ENCODE measurements around the gene ALAD.

ALAD gene

DNA sequence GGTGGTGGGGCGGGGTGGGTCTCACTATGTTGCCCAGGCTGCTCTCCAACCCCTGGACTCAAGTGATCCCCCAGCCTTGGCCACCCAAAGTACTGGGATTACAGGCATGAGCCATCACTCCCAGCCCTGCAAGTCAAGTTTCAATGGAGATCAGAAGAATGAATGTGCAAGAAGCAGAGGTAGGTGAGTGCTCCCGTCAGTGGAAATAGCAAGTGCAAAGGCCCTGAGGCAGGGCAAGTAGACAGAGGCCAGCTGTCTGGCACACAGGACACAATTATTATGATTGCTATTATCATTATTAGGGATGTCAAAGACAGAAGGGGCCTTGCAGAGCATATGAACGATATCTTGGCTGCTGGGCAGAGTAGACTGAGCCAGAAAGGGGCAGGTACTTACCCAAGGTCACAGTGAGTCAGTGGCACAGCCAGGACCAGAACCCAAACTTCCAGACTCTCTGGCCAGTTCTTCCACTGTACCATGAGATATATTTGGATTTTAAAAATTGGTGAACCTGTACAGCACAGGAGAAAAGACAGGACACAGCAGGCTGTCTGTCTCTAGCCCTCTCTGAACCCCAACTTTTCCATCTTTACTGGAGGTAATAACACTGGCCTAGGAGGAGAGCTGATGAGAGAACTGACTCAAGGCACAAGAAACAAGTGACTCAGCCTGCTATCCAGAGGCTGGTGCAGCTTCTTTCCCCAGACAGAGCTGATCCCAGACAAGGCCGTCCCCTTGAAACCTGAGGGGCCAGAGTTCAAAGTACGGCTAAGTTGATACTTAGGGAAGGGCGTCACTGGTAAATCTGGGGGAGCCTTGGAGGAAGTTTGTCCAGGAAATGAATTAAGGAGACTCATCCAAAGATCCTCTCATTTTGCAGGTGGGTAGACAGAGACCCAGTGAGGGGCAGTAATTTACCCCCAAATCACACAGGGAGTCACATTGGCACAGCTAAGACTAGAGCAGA is 25.7 kb downstream of the ALAD start (continued):
- TF ChIP-seq, protein P1, sequence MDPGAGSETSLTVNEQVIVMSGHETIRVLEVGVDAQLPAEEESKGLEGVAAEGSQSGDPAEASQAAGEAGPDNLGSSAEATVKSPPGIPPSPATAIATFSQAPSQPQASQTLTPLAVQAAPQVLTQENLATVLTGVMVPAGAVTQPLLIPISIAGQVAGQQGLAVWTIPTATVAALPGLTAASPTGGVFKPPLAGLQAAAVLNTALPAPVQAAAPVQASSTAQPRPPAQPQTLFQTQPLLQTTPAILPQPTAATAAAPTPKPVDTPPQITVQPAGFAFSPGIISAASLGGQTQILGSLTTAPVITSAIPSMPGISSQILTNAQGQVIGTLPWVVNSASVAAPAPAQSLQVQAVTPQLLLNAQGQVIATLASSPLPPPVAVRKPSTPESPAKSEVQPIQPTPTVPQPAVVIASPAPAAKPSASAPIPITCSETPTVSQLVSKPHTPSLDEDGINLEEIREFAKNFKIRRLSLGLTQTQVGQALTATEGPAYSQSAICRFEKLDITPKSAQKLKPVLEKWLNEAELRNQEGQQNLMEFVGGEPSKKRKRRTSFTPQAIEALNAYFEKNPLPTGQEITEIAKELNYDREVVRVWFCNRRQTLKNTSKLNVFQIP (CRISPR knock-in tag; IDR thresholded peaks at IDR 0.05; ENCODE audit: borderline replicate concordance, low read depth), result no peak
- TF ChIP-seq, protein P2, sequence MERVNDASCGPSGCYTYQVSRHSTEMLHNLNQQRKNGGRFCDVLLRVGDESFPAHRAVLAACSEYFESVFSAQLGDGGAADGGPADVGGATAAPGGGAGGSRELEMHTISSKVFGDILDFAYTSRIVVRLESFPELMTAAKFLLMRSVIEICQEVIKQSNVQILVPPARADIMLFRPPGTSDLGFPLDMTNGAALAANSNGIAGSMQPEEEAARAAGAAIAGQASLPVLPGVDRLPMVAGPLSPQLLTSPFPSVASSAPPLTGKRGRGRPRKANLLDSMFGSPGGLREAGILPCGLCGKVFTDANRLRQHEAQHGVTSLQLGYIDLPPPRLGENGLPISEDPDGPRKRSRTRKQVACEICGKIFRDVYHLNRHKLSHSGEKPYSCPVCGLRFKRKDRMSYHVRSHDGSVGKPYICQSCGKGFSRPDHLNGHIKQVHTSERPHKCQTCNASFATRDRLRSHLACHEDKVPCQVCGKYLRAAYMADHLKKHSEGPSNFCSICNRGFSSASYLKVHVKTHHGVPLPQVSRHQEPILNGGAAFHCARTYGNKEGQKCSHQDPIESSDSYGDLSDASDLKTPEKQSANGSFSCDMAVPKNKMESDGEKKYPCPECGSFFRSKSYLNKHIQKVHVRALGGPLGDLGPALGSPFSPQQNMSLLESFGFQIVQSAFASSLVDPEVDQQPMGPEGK (CRISPR knock-in tag; IDR thresholded peaks at IDR 0.05; ENCODE audit: borderline replicate concordance), result no peak
- TF ChIP-seq ZNF8 (CRISPR knock-in tag; IDR thresholded peaks at IDR 0.05), result no peak
- TF ChIP-seq ZFP3 (CRISPR knock-in tag; IDR thresholded peaks at IDR 0.05), result no peak
- TF ChIP-seq ZFP30 (CRISPR knock-in tag; IDR thresholded peaks at IDR 0.05), result no peak
- TF ChIP-seq TCF4 (CRISPR knock-in tag; IDR thresholded peaks at IDR 0.05; ENCODE audit: borderline replicate concordance), result no peak
- TF ChIP-seq, protein P3, sequence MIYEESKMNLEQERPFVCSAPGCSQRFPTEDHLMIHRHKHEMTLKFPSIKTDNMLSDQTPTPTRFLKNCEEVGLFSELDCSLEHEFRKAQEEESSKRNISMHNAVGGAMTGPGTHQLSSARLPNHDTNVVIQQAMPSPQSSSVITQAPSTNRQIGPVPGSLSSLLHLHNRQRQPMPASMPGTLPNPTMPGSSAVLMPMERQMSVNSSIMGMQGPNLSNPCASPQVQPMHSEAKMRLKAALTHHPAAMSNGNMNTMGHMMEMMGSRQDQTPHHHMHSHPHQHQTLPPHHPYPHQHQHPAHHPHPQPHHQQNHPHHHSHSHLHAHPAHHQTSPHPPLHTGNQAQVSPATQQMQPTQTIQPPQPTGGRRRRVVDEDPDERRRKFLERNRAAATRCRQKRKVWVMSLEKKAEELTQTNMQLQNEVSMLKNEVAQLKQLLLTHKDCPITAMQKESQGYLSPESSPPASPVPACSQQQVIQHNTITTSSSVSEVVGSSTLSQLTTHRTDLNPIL (CRISPR knock-in tag; IDR thresholded peaks at IDR 0.05; ENCODE audit: low read depth), result no peak

DNA sequence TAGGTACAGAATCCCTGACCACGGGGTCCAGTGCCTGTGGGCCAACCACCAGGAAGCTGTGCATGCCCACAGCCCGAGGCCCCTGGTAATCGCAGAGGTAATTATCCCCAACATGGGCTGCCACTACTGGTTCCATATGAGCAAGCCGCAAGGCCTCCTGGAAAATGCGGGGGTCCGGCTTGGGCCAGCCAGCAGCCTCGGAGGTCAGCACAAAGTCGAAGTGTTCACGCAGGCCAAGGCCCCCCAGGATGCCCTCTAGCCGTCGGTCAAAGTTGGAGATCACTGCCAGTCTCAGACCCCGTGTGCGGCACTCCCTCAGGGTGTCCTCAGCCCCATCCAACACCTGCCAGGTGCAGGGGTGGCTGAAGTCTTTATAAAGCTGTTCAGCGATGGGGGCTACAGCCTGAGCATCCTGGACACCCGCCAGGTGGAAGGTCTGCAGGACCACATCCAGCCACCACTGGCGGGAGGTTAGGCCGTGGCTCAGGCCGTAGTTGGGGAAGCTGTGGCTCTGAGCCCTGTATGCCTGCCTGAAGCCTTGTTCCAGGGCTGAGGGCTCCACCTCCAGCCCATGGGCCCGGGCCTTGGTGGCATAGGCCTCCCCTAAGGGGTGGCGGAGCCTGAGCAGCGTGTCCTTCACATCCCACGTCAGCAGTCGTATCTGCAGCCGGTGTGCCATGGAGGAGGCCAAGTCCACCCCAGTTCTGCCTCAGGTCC is 27.2 kb downstream of the ALAD start:
- TF ChIP-seq SNAI2 (CRISPR knock-in tag; IDR thresholded peaks at IDR 0.05) (no peak), ZFP3 (CRISPR knock-in tag; IDR thresholded peaks at IDR 0.05) (no peak), ARNTL (CRISPR knock-in tag; IDR thresholded peaks at IDR 0.05; ENCODE audit: borderline replicate concordance, low read depth) (no peak), TCF4 (CRISPR knock-in tag; IDR thresholded peaks at IDR 0.05; ENCODE audit: borderline replicate concordance) (no peak), OSR1 (CRISPR knock-in tag; IDR thresholded peaks at IDR 0.05) (no peak), ZC3H10 (CRISPR knock-in tag; IDR thresholded peaks at IDR 0.05) (no peak), BACH2 (CRISPR knock-in tag; IDR thresholded peaks at IDR 0.05; ENCODE audit: borderline replicate concordance) (no peak), PPARA (CRISPR knock-in tag; IDR thresholded peaks at IDR 0.05; ENCODE audit: borderline replicate concordance) (no peak)
- TF ChIP-seq, protein P4, sequence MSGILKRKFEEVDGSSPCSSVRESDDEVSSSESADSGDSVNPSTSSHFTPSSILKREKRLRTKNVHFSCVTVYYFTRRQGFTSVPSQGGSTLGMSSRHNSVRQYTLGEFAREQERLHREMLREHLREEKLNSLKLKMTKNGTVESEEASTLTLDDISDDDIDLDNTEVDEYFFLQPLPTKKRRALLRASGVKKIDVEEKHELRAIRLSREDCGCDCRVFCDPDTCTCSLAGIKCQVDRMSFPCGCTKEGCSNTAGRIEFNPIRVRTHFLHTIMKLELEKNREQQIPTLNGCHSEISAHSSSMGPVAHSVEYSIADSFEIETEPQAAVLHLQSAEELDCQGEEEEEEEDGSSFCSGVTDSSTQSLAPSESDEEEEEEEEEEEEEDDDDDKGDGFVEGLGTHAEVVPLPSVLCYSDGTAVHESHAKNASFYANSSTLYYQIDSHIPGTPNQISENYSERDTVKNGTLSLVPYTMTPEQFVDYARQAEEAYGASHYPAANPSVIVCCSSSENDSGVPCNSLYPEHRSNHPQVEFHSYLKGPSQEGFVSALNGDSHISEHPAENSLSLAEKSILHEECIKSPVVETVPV (CRISPR knock-in tag; IDR thresholded peaks at IDR 0.05), result no peak
- ATAC-seq, result no peak

DNA sequence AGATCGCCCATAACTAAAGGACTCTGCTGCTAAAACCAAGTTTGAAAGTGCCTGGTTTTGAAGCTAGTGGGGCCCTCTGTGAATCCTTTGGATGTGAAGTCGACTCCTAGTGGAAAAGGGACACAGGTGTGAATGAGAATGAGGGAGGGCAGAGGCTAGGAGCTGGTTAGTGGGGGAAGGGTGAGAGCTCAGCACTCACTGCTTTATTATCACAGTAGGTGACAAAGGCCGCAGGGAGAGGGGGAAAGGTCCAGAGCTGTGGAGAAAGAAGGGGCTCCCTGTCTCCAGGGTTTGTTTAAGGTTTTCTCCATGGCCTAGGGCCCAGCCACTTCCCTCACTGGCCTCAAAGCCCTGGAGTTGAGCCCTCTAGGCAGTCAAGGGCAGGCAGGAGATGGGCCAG is 27.8 kb downstream of the ALAD start:
- ATAC-seq, result no peak
- TF ChIP-seq ZNF70 (CRISPR knock-in tag; IDR thresholded peaks at IDR 0.05), result no peak

DNA sequence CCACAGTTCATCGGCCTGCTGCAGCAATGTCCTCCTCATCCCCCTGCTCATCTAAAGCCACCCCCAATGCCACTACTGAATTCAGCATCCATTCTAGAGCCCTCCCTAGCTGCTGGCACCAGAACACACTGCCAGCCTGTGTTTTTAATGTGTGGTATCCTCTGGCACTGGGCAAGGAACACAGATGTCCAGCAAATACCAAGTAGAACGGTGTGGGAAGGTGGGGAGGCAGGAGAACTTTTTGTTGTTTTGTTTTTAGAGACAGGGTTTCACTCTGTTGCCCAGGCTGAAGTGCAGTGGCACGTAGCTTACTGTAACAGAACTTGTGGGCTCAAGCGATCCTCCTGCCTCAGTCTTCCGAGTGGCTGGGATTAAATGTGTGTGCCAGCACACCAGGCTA is 29.0 kb downstream of the ALAD start:
- TF ChIP-seq CSDC2 (CRISPR knock-in tag; IDR thresholded peaks at IDR 0.05) (no peak), SNAI2 (CRISPR knock-in tag; IDR thresholded peaks at IDR 0.05) (no peak), BACH2 (CRISPR knock-in tag; IDR thresholded peaks at IDR 0.05; ENCODE audit: borderline replicate concordance) (no peak), OSR1 (CRISPR knock-in tag; IDR thresholded peaks at IDR 0.05) (no peak), ZFP30 (CRISPR knock-in tag; IDR thresholded peaks at IDR 0.05) (no peak), ISL1 (CRISPR knock-in tag; IDR thresholded peaks at IDR 0.05) (no peak)
- TF ChIP-seq, protein P1 (CRISPR knock-in tag; IDR thresholded peaks at IDR 0.05; ENCODE audit: borderline replicate concordance, low read depth), result no peak
- TF ChIP-seq, protein P5, sequence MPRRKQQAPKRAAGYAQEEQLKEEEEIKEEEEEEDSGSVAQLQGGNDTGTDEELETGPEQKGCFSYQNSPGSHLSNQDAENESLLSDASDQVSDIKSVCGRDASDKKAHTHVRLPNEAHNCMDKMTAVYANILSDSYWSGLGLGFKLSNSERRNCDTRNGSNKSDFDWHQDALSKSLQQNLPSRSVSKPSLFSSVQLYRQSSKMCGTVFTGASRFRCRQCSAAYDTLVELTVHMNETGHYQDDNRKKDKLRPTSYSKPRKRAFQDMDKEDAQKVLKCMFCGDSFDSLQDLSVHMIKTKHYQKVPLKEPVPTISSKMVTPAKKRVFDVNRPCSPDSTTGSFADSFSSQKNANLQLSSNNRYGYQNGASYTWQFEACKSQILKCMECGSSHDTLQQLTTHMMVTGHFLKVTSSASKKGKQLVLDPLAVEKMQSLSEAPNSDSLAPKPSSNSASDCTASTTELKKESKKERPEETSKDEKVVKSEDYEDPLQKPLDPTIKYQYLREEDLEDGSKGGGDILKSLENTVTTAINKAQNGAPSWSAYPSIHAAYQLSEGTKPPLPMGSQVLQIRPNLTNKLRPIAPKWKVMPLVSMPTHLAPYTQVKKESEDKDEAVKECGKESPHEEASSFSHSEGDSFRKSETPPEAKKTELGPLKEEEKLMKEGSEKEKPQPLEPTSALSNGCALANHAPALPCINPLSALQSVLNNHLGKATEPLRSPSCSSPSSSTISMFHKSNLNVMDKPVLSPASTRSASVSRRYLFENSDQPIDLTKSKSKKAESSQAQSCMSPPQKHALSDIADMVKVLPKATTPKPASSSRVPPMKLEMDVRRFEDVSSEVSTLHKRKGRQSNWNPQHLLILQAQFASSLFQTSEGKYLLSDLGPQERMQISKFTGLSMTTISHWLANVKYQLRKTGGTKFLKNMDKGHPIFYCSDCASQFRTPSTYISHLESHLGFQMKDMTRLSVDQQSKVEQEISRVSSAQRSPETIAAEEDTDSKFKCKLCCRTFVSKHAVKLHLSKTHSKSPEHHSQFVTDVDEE (CRISPR knock-in tag; IDR thresholded peaks at IDR 0.05), result no peak

More for the DNA sequence above, 29.0 kb downstream of the ALAD start:
- ATAC-seq, result no peak

All from SK-N-SH treated with all-trans-retinoic acid at 6 μM for 48 hours (cell line).